HL-60 (cell line): ENCODE measurements around the gene TSEN2.

Source experiments
- DNase-seq, 2 experiments: peaks; one replicate each; pipeline ENCODE4 v3.0.0-alpha.2; 2010 to 2020; ENCODE audit warnings: low read depth in 1 of 2, low spot score in 1 of 2
- H3K27ac ChIP-seq: fragments of 250-450 bp; sonication (Bioruptor Pico); replicated peaks from 2 replicates; pipeline ENCODE4 v1.5.1; 2020; ENCODE audit warnings: mild to moderate bottlenecking, moderate library complexity
- H3K27me3 ChIP-seq: fragments of 250-450 bp; sonication (Bioruptor Pico); 2 replicates; pipeline ENCODE4 v1.5.1; 2021; ENCODE audit warnings: mild to moderate bottlenecking, moderate library complexity; ENCODE audit not compliant: insufficient read depth, poor library complexity, severe bottlenecking
- H3K4me3 ChIP-seq: replicated peaks from 2 replicates; pipeline ENCODE4 v1.5.1; 2011; ENCODE audit warnings: mild to moderate bottlenecking, control low read depth, low read length; ENCODE audit not compliant: insufficient read depth
- CTCF ChIP-seq: IDR thresholded peaks from one replicate; pipeline ENCODE4 v1.5.1; 2011; ENCODE audit warnings: low read length, control low read depth, inconsistent platforms; ENCODE audit not compliant: insufficient read depth
- GABPA ChIP-seq: IDR thresholded peaks from 2 replicates; pipeline ENCODE4 v1.6.1; 2012; ENCODE audit warnings: low read depth
- POLR2AphosphoS5 ChIP-seq: IDR thresholded peaks from 2 replicates; pipeline ENCODE4 v1.6.1; 2012; ENCODE audit warnings: low read depth
- REST ChIP-seq: IDR thresholded peaks from 2 replicates; pipeline ENCODE4 v1.6.1; 2012; ENCODE audit warnings: low read depth; ENCODE audit not compliant: insufficient replicate concordance
- SPI1 ChIP-seq: IDR thresholded peaks from 2 replicates; pipeline ENCODE4 v1.6.1; 2012; ENCODE audit warnings: low read depth, mild to moderate bottlenecking, borderline replicate concordance

Gene TSEN2

GRCh38 chr3:12571986-12572385 is 87.7 kb downstream of the TSEN2 start:
- no peak overlapping the region for H3K27ac ChIP-seq
- no peaks in the 10 kb centered on the region for H3K27me3 ChIP-seq
- H3K4me3 ChIP-seq, result no peak overlapping the region
- TF ChIP-seq POLR2AphosphoS5, result no peak
- no peak for TF ChIP-seq REST
- TF ChIP-seq CTCF, result no peak
- no peak for TF ChIP-seq SPI1
- no peak for TF ChIP-seq GABPA
- no peak for DNase-seq

- Histone ChIP-seq H3K27me3 (no peaks in the 10 kb centered on the region), H3K4me3 (no peak overlapping the region), H3K27ac (no peak overlapping the region)
- no peak for DNase-seq
- TF ChIP-seq REST (no peak), POLR2AphosphoS5 (no peak), SPI1 (no peak), CTCF (no peak), GABPA (no peak)
Observed at GRCh38 chr3:12574131-12574530, 89.9 kb downstream of the TSEN2 start.

GRCh38 chr3:12574661-12575060 is 90.4 kb downstream of the TSEN2 start:
- Histone ChIP-seq H3K27me3 (no peaks in the 10 kb centered on the region), H3K27ac (no peak overlapping the region), H3K4me3 (no peak overlapping the region)
- TF ChIP-seq SPI1 (no peak), GABPA (no peak), CTCF (no peak), POLR2AphosphoS5 (no peak), REST (no peak)
- no peak for DNase-seq
